GM15510 (cell line): ENCODE data around the gene HMG20B.

Experiments
- POLR2A ChIP-seq: IDR thresholded peaks from 3 replicates; pipeline ENCODE4 v1.6.1; 2011; ENCODE audit warnings: borderline replicate concordance; ENCODE audit not compliant: insufficient read length; ENCODE audit errors: extremely low read depth

HMG20B gene

GRCh38 chr19:3557461-3558248 is 15.1 kb upstream of the HMG20B start, which contains the start of gene MFSD12:
MFSD12 (minus strand) TSS chr19:3557586; CDS start chr19:3557403, 183 bp downstream.
- TF ChIP-seq POLR2A: peak; percentile 87

DNA sequence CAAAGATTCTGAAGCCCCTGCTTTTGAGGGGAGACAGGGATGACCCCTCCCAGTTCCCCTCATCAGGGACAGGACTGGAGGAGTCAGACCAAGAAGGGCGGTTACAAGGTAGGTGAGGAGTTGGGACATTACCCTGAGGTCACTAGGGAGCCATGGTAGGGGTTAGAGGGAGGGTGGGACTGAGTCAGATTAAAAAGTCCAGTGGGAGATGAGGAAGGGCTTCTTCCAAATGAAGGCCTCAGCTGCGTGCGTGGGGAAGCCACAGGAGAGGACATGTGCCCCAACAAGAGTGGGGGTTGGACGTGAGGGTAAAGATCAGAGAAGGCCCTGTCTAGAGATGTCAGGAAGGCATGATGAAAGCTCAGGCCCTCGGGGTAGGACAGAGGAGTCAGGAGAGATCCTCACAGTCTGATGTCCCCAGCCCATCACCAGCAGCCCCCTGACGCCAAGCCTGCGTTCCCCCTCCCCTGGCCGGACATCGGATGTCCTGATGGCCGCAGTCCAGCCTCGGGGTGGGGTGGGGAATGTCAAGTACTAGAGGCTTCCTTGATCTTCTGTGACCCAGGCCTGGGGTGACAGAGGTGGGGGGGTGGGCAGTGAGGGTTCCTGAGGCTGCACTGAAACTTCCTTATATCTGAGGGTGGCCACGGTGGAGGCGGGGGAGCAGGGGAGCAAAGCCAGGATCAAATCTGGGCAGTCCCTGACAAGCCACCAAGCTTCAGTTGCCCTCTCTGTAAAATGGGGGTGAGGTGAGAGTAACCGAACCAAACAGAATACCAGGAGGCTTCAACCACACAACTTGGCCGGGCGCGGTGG is 8.8 kb upstream of the HMG20B start:
- no peak for TF ChIP-seq POLR2A

GRCh38 chr19:3565139-3565538 is 7.6 kb upstream of the HMG20B start:
- TF ChIP-seq POLR2A: no peak

GRCh38 chr19:3570606-3571011 is 2.1 kb upstream of the HMG20B start:
- TF ChIP-seq POLR2A: no peak

DNA sequence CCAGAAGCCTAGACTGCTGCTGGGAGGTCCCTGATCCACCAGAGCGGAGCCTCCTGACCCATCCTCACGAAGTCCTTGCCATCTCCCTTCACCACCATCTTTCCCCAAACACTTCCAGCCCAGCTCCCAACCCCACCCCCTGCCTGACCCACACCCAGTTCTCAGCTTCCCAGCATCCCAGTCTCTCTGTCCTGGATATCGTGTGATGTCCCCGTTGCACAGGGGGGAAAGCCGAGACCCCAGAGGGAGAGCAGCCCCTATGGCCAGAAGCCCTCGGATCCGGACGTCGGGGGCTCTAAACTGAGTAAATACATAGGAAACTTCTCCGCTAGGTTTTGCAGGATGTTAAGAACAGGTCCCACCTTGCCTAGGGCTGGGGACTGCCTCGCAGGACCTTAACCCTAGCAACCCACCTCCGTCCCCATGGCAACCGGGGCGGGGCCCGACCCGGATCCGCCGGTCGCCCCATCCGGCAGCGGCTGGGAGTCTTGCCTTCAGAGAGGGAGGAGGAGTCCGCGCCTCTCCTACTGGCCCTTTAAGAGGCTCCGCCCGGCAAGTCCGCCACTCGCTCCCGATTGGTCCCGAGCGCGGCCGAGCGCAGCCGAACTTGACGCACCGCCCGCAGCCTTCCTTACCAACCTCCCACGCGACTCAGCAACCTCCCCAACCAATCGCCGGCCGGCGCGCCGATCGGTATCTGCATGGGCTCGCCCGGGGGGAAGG is 451 bp upstream of the HMG20B start:
- no peak for TF ChIP-seq POLR2A

DNA sequence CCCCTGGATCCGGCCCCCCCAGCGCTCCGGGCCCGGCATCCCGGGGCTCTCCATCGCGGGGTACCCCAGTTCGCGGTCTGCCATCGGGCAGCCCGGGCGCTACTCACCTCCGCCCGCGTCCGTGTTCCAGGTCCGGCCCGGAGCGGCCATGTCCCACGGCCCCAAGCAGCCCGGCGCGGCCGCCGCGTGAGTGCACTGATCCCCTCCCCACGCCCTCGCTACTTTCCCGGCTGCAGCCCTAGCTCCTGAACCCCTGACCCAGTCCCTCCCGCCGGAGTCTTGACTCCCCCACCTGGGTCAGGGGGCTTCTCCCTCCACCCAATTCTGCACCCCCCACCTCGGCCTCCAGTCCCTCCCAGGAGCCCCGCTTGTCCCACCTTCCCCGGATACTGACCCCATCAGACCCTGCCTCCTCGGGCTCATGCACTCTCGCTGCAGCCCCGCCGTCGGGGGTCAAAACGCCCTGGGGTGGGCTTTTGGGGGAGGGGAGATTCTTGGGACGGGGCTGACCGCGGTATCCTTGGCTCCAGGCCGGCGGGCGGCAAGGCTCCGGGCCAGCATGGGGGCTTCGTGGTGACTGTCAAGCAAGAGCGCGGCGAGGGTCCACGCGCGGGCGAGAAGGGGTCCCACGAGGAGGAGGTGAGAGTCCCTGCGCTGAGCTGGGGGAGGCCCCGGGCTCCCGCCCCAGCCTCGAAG is 566 bp downstream of the HMG20B start:
- TF ChIP-seq POLR2A: peak; percentile 4

DNA sequence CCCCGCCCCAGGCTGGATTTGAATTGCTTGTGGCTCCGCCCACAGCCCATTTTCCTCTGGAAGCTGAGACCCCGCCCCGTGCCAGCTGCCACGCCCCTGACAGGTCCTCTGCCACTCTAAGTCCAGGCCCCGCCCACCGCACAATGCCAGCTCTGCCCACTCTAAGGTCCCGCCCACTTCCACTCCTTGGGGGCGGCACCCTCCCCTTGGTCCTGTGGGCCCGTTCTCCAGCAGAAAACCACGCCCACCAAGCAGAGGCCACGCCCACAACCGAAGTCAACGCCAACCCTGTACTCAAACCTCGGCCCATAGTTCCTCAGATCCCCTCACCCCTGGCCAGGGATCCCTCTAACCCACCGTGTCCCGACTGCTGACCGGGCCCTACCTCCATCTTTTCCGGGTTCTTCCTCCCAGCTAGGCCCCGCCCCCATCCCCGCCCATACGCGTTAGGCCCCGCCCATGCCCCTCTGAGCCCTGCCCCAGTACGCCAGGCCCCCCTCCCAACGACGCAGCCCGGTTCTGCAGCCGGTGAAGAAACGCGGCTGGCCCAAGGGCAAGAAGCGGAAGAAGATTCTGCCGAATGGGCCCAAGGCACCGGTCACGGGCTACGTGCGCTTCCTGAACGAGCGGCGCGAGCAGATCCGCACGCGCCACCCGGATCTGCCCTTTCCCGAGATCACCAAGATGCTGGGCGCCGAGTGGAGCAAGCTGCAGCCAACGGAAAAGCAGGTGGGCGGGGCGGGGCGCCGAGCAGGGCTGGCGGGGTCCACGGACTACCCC is 1.3 kb downstream of the HMG20B start:
- no peak for TF ChIP-seq POLR2A

DNA sequence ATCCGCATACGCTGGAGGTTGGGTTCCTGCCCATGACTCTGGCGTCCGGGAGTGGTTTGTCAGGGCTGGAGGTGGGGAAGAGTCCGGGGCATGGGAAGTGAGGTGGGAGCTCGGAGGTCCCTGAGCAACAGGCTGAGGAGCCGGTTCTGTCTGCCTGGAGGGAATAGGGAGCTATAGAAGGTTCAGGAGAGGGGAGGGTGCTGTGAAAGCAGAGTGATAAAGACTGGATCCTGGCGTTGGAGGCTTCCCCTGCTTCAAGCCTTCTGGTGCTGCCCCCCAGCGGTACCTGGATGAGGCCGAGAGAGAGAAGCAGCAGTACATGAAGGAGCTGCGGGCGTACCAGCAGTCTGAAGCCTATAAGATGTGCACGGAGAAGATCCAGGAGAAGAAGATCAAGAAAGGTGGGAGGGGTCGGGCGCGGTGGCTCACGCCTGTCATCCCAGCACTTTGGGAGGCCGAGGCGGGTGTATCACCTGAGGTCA is 2.6 kb downstream of the HMG20B start:
- TF ChIP-seq POLR2A: no peak

DNA sequence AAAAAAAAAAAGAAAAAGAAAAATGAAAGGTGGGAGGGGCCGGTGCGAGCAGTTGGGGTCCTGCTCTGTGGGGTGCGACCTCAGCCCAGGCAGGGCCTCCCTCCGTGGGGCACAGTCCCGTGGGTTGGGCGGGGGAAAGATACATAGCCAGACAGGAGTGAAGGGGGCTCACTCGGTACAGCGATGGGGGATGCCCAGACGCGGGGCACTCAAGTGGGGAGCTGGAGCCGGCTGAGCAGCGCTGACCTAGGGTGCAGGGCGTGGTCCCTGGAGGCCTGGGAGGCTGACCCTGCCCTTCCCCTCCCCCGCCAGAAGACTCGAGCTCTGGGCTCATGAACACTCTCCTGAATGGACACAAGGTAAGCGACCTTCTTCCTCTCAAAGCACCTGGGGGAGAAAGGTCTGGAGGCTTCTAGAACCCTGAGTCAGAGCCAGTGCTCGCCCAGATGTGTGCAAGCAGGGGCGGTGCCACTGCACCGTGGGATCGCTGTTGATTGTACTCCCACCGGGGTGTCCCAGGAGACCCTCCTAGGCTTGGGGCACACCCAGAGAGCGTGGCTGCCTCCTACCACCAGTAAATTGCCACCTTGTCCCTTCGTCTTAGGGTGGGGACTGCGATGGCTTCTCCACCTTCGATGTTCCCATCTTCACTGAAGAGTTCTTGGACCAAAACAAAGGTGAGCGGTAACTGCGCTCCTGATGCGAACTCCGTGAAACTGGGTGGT is 3.4 kb downstream of the HMG20B start:
- TF ChIP-seq POLR2A: no peak

- TF ChIP-seq POLR2A: no peak
These were observed 4.1 kb downstream of the HMG20B start for GRCh38 chr19:3576696-3577443.

GRCh38 chr19:3577723-3578344 is 5.1 kb downstream of the HMG20B start:
- TF ChIP-seq POLR2A: no peak

- no peak for TF ChIP-seq POLR2A
These were observed 5.6 kb downstream of the HMG20B start for GRCh38 chr19:3578390-3578789.
